Hepatic stellate cell (primary cell): ENCODE results near the gene NXN.
"Not testable (repeated sequence)": the region's sequence is repeated elsewhere in the genome, so short reads cannot be mapped to it uniquely, and the experiment has no call there.

ENCODE experiments used
- DNase-seq: peaks from one replicate; pipeline ENCODE4 v3.0.0; 2011; ENCODE audit warnings: low spot score

Gene NXN

GRCh38 chr17:979212-979538, 401 bp downstream of the NXN start:
- no peak for DNase-seq

- DNase-seq, result no peak
Measured at GRCh38 chr17:978103-979093, 1.2 kb downstream of the NXN start.

GRCh38 chr17:977166-977565, 2.4 kb downstream of the NXN start:
- DNase-seq, result no peak

GRCh38 chr17:976312-976711, 3.3 kb downstream of the NXN start:
- no peak for DNase-seq

- no peak for DNase-seq
Measured at GRCh38 chr17:975371-975915, 4.1 kb downstream of the NXN start.

GRCh38 chr17:974778-975177, 4.8 kb downstream of the NXN start:
- not testable (repeated sequence) for DNase-seq

GRCh38 chr17:973053-973452, 6.5 kb downstream of the NXN start:
- no peak for DNase-seq

GRCh38 chr17:971861-972260, 7.7 kb downstream of the NXN start:
- DNase-seq, result not testable (repeated sequence)

- no peak for DNase-seq
Measured at GRCh38 chr17:970364-970763, 9.2 kb downstream of the NXN start.

- no peak for DNase-seq
Measured at GRCh38 chr17:969811-970355, 9.7 kb downstream of the NXN start.

- DNase-seq, result no peak
Measured at GRCh38 chr17:968812-969730, 10.5 kb downstream of the NXN start.

GRCh38 chr17:967122-967521, 12.5 kb downstream of the NXN start:
- no peak for DNase-seq

- DNase-seq, result no peak
Measured at GRCh38 chr17:965311-965989, 14.1 kb downstream of the NXN start.

GRCh38 chr17:964876-965275, 14.7 kb downstream of the NXN start:
- DNase-seq, result no peak

GRCh38 chr17:962670-963069, 16.9 kb downstream of the NXN start:
- DNase-seq, result no peak

GRCh38 chr17:962166-962565, 17.4 kb downstream of the NXN start:
- no peak for DNase-seq

- no peak for DNase-seq
Measured at GRCh38 chr17:958712-959451, 20.7 kb downstream of the NXN start.

GRCh38 chr17:957856-958421, 21.6 kb downstream of the NXN start:
- DNase-seq, result no peak

GRCh38 chr17:956905-957304, 22.7 kb downstream of the NXN start:
- no peak for DNase-seq

GRCh38 chr17:954431-955164, 25.0 kb downstream of the NXN start:
- DNase-seq, result no peak
